GM12801 (cell line): ENCODE measurements around the gene ID3.

Source experiments
- TF ChIP-seq, protein P1 (sequence below): IDR thresholded peaks from one replicate; pipeline ENCODE4 v1.5.1; 2011; ENCODE audit warnings: control low read depth; ENCODE audit not compliant: insufficient read length; ENCODE audit errors: extremely low read depth

The ID3 gene

DNA sequence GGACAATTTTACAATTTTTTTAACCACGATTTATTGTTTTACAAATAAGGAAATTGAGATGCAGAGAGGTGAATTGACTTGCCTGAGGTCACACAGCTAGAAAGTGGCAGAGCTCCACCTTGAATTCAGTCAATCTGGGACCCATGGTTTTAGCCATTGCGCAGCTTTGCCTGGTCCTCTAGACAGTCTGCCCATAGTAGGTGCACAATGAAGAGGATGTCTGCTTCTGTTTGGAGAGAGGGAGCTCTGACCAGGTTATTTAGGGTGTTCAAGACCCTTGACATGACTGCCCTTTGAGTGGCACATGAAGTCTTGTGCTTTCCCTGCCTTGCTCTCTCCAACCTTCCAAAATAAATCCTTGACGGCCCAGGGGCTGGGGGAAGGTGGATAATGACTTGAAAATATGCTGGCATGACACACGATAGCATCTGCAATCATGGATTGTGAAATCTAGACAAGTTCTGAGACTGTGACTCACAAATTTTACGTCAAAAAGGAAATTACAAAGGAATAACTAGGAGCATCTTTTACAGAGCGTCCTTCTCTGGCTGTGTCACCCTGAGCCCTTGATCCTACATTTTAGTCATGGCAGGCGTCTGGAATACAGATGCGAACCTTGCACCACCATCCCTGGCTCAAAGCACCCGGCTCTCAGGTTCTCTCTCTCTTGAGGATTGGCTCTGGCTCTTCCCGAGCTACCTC is 26.2 kb upstream of the ID3 start:
- TF ChIP-seq, protein P1, sequence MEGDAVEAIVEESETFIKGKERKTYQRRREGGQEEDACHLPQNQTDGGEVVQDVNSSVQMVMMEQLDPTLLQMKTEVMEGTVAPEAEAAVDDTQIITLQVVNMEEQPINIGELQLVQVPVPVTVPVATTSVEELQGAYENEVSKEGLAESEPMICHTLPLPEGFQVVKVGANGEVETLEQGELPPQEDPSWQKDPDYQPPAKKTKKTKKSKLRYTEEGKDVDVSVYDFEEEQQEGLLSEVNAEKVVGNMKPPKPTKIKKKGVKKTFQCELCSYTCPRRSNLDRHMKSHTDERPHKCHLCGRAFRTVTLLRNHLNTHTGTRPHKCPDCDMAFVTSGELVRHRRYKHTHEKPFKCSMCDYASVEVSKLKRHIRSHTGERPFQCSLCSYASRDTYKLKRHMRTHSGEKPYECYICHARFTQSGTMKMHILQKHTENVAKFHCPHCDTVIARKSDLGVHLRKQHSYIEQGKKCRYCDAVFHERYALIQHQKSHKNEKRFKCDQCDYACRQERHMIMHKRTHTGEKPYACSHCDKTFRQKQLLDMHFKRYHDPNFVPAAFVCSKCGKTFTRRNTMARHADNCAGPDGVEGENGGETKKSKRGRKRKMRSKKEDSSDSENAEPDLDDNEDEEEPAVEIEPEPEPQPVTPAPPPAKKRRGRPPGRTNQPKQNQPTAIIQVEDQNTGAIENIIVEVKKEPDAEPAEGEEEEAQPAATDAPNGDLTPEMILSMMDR, result no peak

- TF ChIP-seq, protein P1, result no peak
Measured at GRCh38 chr1:23582820-23583219, 23.5 kb upstream of the ID3 start.

GRCh38 chr1:23581219-23581618 is 21.9 kb upstream of the ID3 start:
- TF ChIP-seq, protein P1, result no peak

DNA sequence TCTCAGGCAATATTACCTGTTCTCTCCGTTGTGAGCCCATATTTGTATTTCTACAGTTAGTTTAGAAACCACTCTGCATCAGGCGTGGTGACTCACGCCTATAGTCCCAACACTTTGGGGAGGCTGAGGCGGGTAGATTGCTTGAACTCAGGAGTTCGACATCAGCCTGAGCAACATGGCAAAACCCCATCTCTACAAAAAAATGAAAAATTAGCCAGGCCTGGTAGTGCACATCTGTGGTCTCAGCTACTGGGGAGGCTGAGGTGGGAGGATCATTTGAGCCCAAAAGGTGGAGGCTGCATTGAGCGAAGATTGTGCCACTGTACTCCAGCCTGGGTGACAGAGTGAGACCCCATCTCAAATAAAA is 19.7 kb upstream of the ID3 start:
- TF ChIP-seq, protein P1, result no peak

DNA sequence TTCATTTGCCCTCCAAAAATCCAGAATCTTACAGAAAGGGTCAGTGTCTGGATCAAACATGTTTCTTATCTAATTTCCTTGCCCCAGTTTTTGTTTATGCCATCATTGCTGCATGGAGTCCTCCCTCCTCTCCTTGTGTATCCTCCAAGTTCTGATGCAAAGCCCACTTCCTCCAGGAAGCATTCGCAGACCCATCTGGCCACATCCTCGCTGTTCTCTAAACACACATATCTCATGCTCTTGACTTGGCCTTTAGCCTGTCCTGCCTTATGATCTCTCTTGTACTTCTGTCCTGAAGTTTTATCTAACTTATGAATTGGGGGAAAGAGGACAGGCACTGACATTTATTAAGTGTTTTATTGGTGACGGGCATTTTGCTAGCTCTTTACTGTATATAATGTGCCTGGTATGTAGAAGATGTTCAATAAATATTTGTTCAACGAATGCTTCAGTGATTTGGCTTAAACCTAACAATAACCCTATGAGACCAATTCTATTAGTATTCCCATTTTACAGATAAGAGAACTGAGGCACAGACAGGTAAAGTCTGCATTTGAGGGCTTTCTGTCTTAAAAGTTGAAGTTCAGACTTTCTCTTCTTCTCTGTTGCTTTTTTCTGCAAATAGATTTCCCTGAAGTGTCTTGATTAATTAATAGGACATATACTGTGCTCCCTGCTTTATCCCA is 19.2 kb upstream of the ID3 start:
- TF ChIP-seq, protein P1, result no peak

DNA sequence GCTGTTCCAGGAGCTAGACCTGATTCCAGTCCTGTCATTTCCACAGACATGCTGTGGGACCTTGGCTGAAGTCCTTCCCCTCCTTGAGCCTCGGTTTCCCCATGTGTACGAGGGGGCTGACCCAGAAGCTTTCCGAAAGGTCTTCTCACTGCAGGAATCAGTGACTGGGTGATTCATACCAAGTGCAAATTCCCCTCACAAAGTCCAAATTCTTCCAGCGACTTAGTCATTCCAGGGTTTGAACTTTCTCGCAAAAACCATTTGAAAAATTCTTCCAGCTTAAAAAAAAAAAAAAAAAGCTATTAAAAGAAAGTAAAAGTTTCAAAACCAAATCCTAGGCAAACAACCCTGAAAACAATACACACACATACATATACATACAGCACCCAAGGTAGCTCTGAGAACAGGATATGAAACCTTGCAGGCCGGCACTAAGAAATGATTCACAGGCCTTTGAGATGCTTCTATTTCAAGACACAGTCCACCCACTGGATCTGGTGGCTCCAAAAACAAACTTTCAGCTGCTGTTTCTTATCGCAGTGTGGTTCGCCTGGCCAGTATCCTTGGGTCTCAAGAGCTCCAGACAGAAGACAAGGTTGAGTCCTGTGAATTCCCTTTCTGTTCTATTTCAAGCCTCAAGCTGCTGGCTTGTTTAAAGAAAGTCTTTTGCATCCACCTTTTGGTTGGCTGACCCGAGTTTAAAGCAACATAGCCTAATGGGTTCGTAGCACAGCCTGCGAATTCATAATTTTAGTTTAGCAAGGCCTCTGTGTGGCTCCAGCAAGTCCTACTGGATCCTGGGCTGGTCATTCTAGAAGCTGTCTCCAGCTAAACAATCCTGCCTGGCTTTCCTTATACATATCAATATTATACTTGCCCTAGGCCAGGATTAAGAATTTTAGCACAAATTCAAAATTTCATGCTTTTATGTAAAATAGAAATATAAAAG is 18.0 kb upstream of the ID3 start:
- TF ChIP-seq, protein P1, result no peak

- TF ChIP-seq, protein P1, result no peak
Measured at GRCh38 chr1:23576338-23577055, 17.2 kb upstream of the ID3 start.
